Muscle layer of duodenum (tissue), 2 donors: Measurements from ENCODE around the gene WEE1.

Experiments
- H3K27ac ChIP-seq: one replicate; pipeline ENCODE4 v1.7.0; 2013; ENCODE audit warnings: mild to moderate bottlenecking, low read length
- H3K27me3 ChIP-seq: one replicate; pipeline ENCODE4 v1.7.0; 2013; ENCODE audit warnings: low read depth, mild to moderate bottlenecking, control low read depth, low read length
- H3K36me3 ChIP-seq, 2 donors: one replicate each; pipeline ENCODE4 v1.7.0; 2013; ENCODE audit warnings: low read length in 2 of 2, control low read depth in 1 of 2, mild to moderate bottlenecking in 1 of 2; ENCODE audit not compliant: insufficient read depth in 2 of 2, control insufficient read depth in 1 of 2
- H3K4me1 ChIP-seq, 2 donors: one replicate each; pipeline ENCODE4 v1.7.0; 2013; ENCODE audit warnings: low read length in 2 of 2, mild to moderate bottlenecking in 2 of 2, control low read depth in 1 of 2, moderate library complexity in 1 of 2; ENCODE audit not compliant: insufficient read depth in 2 of 2, control insufficient read depth in 1 of 2
- H3K4me3 ChIP-seq, 2 donors: one replicate each; pipeline ENCODE4 v1.7.0; 2013; ENCODE audit warnings: low read length in 2 of 2, low read depth in 1 of 2, mild to moderate bottlenecking in 1 of 2
- H3K9me3 ChIP-seq, 2 donors: one replicate each; pipeline ENCODE4 v1.7.0; 2013; ENCODE audit warnings: low read length in 2 of 2, control low read depth in 1 of 2, mild to moderate bottlenecking in 1 of 2; ENCODE audit not compliant: control insufficient read depth in 1 of 2
- donor health status: healthy.

Gene WEE1

DNA sequence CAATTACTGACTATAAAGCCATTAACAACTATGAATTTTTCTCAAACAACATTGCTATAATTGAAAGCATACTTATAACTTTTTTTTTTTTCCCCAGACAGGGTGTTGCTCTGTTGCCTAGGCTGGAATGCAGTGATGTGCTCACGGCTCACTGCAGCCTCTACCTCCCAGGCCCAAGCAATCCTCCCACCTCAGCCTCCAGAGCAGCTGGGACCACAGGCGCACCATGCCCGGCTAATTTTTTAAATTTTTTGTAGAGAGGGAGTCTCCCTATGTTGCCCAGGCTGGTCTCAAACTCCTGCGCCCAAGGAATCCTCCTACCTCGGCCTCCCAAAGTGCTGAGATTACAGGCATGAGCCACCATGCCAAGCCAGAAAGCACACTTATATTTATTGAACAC, 6.1 kb upstream of the WEE1 start:
- H3K9me3 ChIP-seq = no peaks in the 10 kb centered on the region
- no peaks in the 10 kb centered on the region for H3K27me3 ChIP-seq
- H3K27ac ChIP-seq = no peak overlapping the region
- peaks cover 20% of the 10 kb centered on the region in 2 donors for H3K4me1 ChIP-seq
- H3K4me3 ChIP-seq = no peak overlapping the region
- peaks cover 0 to 13% of the 10 kb centered on the region in 2 donors for H3K36me3 ChIP-seq

DNA sequence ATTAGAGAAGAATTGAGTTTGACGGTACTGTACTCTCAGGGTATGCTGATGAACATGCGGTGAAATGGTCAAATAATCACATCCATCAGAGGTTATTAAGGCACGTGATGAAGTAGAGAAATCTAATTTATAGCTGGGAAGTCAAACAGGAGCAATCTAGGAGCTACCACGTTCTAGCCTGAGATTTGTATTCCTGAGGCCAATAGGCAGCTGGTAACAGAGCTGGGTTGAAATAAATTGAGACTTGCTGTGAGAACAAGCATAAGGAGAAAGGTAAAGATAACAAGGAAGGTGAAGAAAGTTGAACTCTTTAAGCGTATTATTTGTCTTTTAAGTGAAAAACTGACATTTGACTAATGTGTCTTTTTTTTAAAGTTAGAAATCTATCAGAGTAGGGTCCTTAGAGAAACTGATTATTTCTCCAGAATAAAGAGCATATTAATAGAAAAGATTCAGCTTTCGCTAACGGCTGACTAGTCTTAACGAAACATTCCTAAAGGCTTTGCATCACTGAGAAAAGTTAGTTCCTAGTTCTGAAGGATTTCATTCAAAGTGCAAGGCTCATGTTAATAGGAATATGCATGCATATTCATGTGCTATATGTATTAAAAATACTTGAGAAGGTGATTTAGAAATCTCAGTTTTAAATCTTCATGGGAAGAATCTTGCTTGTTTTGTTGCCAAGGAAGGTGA, 5.2 kb upstream of the WEE1 start:
- Histone ChIP-seq H3K27me3 (no peaks in the 10 kb centered on the region), H3K4me1 (peaks cover 20% of the 10 kb centered on the region in 2 donors), H3K36me3 (peaks cover 0 to 19% of the 10 kb centered on the region in 2 donors), H3K9me3 (no peaks in the 10 kb centered on the region), H3K4me3 (no peak overlapping the region), H3K27ac (peak overlapping the region; percentile 93)

DNA sequence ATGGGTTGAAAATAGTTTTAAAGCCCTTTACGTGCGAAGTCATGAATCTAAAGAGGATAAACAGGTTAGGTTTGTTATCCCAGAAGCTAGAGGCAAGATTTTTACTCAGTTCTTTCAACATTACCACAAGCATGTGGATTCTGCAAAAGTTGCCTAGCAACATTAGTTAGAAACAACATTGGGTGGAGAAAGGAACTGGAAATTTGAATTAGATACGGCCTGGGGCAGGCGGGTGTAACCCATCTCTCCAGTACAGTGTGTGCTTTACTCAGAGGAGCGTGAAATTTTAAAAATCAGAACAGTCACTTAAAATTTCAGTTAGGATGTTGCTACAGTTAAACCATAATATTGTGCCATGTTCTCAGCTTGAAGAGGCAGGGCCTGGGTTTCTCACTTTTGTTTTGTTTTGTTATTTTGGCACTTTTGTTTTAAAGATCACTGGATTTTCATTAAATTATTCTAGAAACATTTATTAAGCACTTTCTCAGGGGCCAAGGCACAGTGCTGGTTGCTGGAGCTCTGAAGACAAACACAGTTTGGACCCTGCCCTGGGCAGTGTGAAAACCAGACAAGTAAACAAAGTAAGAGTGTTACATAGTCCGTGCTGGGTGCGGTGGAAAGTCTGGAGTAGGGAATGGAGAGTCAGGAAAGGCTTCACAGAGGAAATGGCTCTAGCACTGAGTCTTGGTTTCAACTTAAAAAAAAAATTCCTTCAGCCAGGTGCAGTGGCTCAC, 4.4 kb upstream of the WEE1 start:
- H3K4me1 ChIP-seq = peaks cover 20% of the 10 kb centered on the region in 2 donors
- no peak overlapping the region for H3K4me3 ChIP-seq
- H3K27me3 ChIP-seq = no peaks in the 10 kb centered on the region
- H3K9me3 ChIP-seq = no peaks in the 10 kb centered on the region
- H3K27ac ChIP-seq = peak overlapping the region; percentile 93
- peaks cover 0 to 19% of the 10 kb centered on the region in 2 donors for H3K36me3 ChIP-seq

GRCh38 chr11:9569588-9570164, 3.8 kb upstream of the WEE1 start:
- peaks cover 0 to 20% of the 10 kb centered on the region in 2 donors for H3K36me3 ChIP-seq
- no peaks in the 10 kb centered on the region for H3K27me3 ChIP-seq
- H3K27ac ChIP-seq = peak overlapping the region; percentile 93
- H3K4me1 ChIP-seq = peaks cover 20% of the 10 kb centered on the region in 2 donors
- no peak overlapping the region for H3K4me3 ChIP-seq
- no peaks in the 10 kb centered on the region for H3K9me3 ChIP-seq

- H3K27me3 ChIP-seq = no peaks in the 10 kb centered on the region
- peaks cover 20 to 25% of the 10 kb centered on the region in 2 donors for H3K4me1 ChIP-seq
- no peak overlapping the region for H3K27ac ChIP-seq
- peaks cover 0 to 26% of the 10 kb centered on the region in 2 donors for H3K36me3 ChIP-seq
- H3K9me3 ChIP-seq = no peaks in the 10 kb centered on the region
- H3K4me3 ChIP-seq = no peak overlapping the region
Measured at GRCh38 chr11:9570313-9571025, 3.0 kb upstream of the WEE1 start.

- Histone ChIP-seq H3K9me3 (no peaks in the 10 kb centered on the region), H3K4me3 (no peak overlapping the region), H3K4me1 (peaks cover 19% of the 10 kb centered on the region in 2 donors), H3K27ac (no peak overlapping the region), H3K27me3 (no peaks in the 10 kb centered on the region), H3K36me3 (peaks cover 0 to 32% of the 10 kb centered on the region in 2 donors)
Measured at GRCh38 chr11:9571071-9571762, 2.3 kb upstream of the WEE1 start.

DNA sequence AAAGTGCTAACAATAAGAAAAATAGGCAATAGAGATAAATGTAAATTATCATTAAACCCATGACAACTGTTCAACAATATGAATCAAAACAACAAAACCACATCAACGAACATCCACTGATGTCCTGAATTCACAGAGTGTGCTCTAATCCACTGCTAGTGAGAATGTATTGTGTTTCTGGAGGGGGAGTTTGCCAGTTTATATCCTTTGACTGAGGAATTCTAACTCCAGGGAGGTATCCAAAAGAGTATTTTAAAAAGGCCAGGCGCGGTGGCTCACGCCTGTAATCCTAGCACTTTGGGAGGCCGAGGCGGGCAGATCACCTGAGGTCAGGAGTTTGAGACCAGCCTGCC, 1.7 kb upstream of the WEE1 start:
- Histone ChIP-seq H3K27me3 (no peaks in the 10 kb centered on the region), H3K27ac (no peak overlapping the region), H3K9me3 (no peaks in the 10 kb centered on the region), H3K4me3 (no peak overlapping the region), H3K36me3 (peaks cover 0 to 28% of the 10 kb centered on the region in 2 donors), H3K4me1 (peaks cover 13 to 17% of the 10 kb centered on the region in 2 donors)

- H3K9me3 ChIP-seq = no peaks in the 10 kb centered on the region
- H3K4me1 ChIP-seq = peaks cover 0 to 8% of the 10 kb centered on the region in 2 donors
- H3K4me3 ChIP-seq = peak overlapping the region; percentile 74 to 88
- H3K27ac ChIP-seq = peak overlapping the region; percentile 95
- no peaks in the 10 kb centered on the region for H3K27me3 ChIP-seq
- peaks cover 0 to 22% of the 10 kb centered on the region in 2 donors for H3K36me3 ChIP-seq
Measured at GRCh38 chr11:9573775-9574621, 528 bp downstream of the WEE1 start.

DNA sequence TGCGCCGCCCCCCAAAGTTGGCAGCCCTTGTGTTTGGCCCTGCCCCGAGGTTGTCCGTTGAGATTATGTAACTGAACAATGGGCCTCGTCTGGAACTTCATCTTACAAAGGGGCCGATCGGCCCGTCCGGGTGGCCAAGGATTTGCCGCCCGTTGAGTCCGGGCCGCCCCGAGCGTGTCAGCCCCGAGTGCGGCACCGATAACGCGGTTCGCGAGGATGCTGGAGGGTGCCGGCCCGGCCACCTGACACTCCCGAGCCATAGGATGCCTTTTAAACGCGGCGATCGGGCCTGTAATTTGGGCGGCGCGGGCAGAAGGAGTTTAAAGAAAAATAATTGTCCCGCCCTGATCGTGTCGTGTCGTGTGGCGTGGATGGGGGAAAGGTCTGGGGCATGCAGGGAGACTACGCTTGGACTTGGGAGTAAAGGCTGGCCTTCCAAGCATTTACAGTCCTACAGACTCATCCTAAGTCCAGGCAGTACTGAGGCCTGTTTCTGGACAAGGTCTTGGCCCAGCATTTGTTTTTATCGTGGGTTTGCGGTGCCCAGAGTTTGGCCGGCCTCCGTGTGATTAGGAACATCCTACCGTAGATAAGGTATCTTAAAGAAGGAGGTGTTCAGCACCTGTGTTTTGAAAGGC, 1.3 kb downstream of the WEE1 start:
- Histone ChIP-seq H3K27ac (peak overlapping the region; percentile 95), H3K4me3 (peak overlapping the region; percentile 74 to 88), H3K36me3 (peaks cover 0 to 18% of the 10 kb centered on the region in 2 donors), H3K9me3 (no peaks in the 10 kb centered on the region), H3K27me3 (no peaks in the 10 kb centered on the region), H3K4me1 (peaks cover 0 to 8% of the 10 kb centered on the region in 2 donors)
